Caco-2 (cell line): ENCODE measurements around the gene CBFB. TPM values are rescaled to one million over a fixed set of nuclear protein-coding genes. Genes with fewer than 3 reads are reported as not detected.

ENCODE experiments used
- Bru-seq: library from RNA; stranded (reverse); fragments of 400-500 nt; gene quantifications from one replicate; lab custom pipeline; 2021; lab: Mats Ljungman, UMichigan
- BruChase-seq, 2 experiments: library from RNA; stranded (reverse); fragments of 400-500 nt; gene quantifications; one replicate each; lab custom pipeline; 2021; lab: Mats Ljungman, UMichigan
- BruUV-seq: library from RNA; stranded (reverse); fragments of 400-500 nt; replicated peaks from 2 replicates; lab custom pipeline; 2021; lab: Mats Ljungman, UMichigan
- CTCF ChIA-PET: fragments of 300-600 bp; sonication (Branson Sonifier 250); formaldehyde crosslinking; loops from one replicate; lab custom pipeline; 2022; ENCODE audit warnings: antibody characterized with exemption; lab: Charles Lee
- POLR2A ChIA-PET: fragments of 300-600 bp; sonication (Branson Sonifier 250); formaldehyde crosslinking; loops from one replicate; lab custom pipeline; 2022; ENCODE audit warnings: antibody characterized with exemption; lab: Charles Lee
- DNase-seq, 2 experiments: peaks; one replicate each; pipeline versions ENCODE4 v3.0.0 to v3.0.0-alpha.2; 2020 to 2022
- H3K27me3 ChIP-seq: replicated peaks from 2 replicates; pipeline ENCODE4 v1.6.0; 2011; ENCODE audit warnings: low read length; ENCODE audit not compliant: control insufficient read depth, insufficient read depth
- H3K36me3 ChIP-seq: 2 replicates; pipeline ENCODE4 v1.5.1; 2011; ENCODE audit warnings: low read length; ENCODE audit not compliant: control insufficient read depth, insufficient read depth
- H3K4me1 ChIP-seq: fragments of 250-450 bp; sonication (Bioruptor Pico); 2 replicates; pipeline ENCODE4 v1.5.1; 2020; ENCODE audit warnings: mild to moderate bottlenecking
- H3K4me3 ChIP-seq: 2 replicates; pipeline ENCODE4 v1.5.1; 2011; ENCODE audit warnings: low read depth, mild to moderate bottlenecking, control low read depth, low read length
- H3K9me3 ChIP-seq: fragments of 250-450 bp; sonication (Bioruptor Pico); 2 replicates; pipeline ENCODE4 v1.5.1; 2020; ENCODE audit warnings: mild to moderate bottlenecking, moderate library complexity
- H3K27ac Mint-ChIP-seq: one replicate; pipeline ENCODE4 v1.8.0; 2022; ENCODE audit warnings: mixed read lengths; ENCODE audit not compliant: unreplicated experiment
- H3K27me3 Mint-ChIP-seq: one replicate; pipeline ENCODE4 v1.8.0; 2022; ENCODE audit warnings: mixed read lengths; ENCODE audit not compliant: insufficient read depth, unreplicated experiment
- H3K36me3 Mint-ChIP-seq: one replicate; pipeline ENCODE4 v1.8.0; 2022; ENCODE audit warnings: mild to moderate bottlenecking, mixed read lengths; ENCODE audit not compliant: insufficient read depth, unreplicated experiment
- H3K4me1 Mint-ChIP-seq: one replicate; pipeline ENCODE4 v1.8.0; 2022; ENCODE audit warnings: low read depth, mixed read lengths; ENCODE audit not compliant: unreplicated experiment
- H3K4me3 Mint-ChIP-seq: one replicate; pipeline ENCODE4 v1.8.0; 2022; ENCODE audit warnings: mild to moderate bottlenecking, moderate library complexity, mixed read lengths; ENCODE audit not compliant: unreplicated experiment
- H3K9me3 Mint-ChIP-seq: one replicate; pipeline ENCODE4 v1.8.0; 2022; ENCODE audit warnings: mixed read lengths; ENCODE audit not compliant: unreplicated experiment
- CTCF ChIP-seq, 2 experiments: fragments of 200-600 bp in 1 of 2; IDR thresholded peaks; 1 replicate in 1 of 2; 2 replicates in 1 of 2; pipeline versions ENCODE4 v1.5.1 to v1.8.0; 2011 to 2022; ENCODE audit warnings: antibody characterized with exemption in 1 of 2, control low read depth in 1 of 2, inconsistent platforms in 1 of 2, low read depth in 1 of 2, low read length in 1 of 2, mild to moderate bottlenecking in 1 of 2, moderate library complexity in 1 of 2; ENCODE audit not compliant: insufficient read depth in 1 of 2, severe bottlenecking in 1 of 2, unreplicated experiment in 1 of 2
- intact Hi-C: fragments of 100-400 bp; cut with micrococcal nuclease; formaldehyde crosslinking; loops from one replicate; pipeline ENCODE4 v1.10.0; 2022; ENCODE audit not compliant: unreplicated experiment
- long read RNA-seq: library from polyadenylated mRNA; stranded (forward); transcript quantifications from one replicate; pipeline ENCODE4 v2.0.0, GENCODE V29; 2022
- total RNA-seq: library from RNA; stranded (reverse); gene quantifications from 2 replicates; pipeline ENCODE4 v1.2.3, GENCODE V29; 2022

The CBFB gene
- 102 and 108 TPM in 2 replicates for total RNA-seq
- percentile 89 among the genes with signal in this experiment for Bru-seq, nascent RNA
- BruChase-seq, experiment 1, labeled RNA remaining after a 2-hour chase = percentile 91 among the genes with signal in this experiment
- percentile 92 among the genes with signal in this experiment for BruChase-seq, experiment 2, labeled RNA remaining after a 6-hour chase
- long read RNA-seq, transcript CBFB-202 (6 exons, 2,971 nt) = minor isoform, 64 of 248 reads
- long read RNA-seq, transcript CBFB-201 (6 exons, 3,136 nt) = major isoform, 97 of 248 reads
- long read RNA-seq, partial matches to known transcripts = 37 of 248 reads
- long read RNA-seq, other reads (novel, unspliced or antisense) = 44 of 248 reads

GRCh38 chr16:67028696-67029253 lies at the start of gene CBFB:
Gene CBFB, plus strand, starts transcription at chr16:67029149. Its CDS starts 259 bp downstream, at chr16:67029408.
- Histone ChIP-seq H3K4me1 (peaks cover 24% of the 10 kb centered on the region), H3K9me3 (no peaks in the 10 kb centered on the region), H3K27me3 (no peaks in the 10 kb centered on the region), H3K36me3 (no peaks in the 10 kb centered on the region), H3K4me3 (peak within 1 kb of the TSS; percentile 91)
- Mint-ChIP-seq H3K9me3 (no peaks in the 10 kb centered on the region), H3K4me1 (peaks cover 26% of the 10 kb centered on the region), H3K27ac (peak within 1 kb of the TSS; percentile 90), H3K4me3 (peak within 1 kb of the TSS; percentile 80), H3K36me3 (peaks cover 22% of the 10 kb centered on the region), H3K27me3 (no peaks in the 10 kb centered on the region)
- intact Hi-C loops = loop anchor here (1.0 kb wide), 1 partner anchor 10 kb away; no protein-coding TSS in a partner anchor
- CTCF ChIA-PET = interaction anchor here (0.9 to 3.5 kb wide), 2 partner anchors 11 to 127 kb away, joined by 4 to 19 read pairs; no protein-coding TSS in a partner anchor
- POLR2A ChIA-PET = interaction anchor here (0.6 to 3.0 kb wide), 3 partner anchors 11 to 452 kb away, joined by 5 to 30 read pairs (median 11); no protein-coding TSS in a partner anchor
- no TSS peak for BruUV-seq
- TF ChIP-seq CTCF (IDR thresholded peaks at IDR 0.05; ENCODE audit: insufficient read depth in 1 of 2, low read depth in 1 of 2, low read length in 1 of 2, severe bottlenecking in 1 of 2, unreplicated experiment in 1 of 2) = peak; percentile 30 to 49
- DNase-seq = peak; percentile 96 to 98

GRCh38 chr16:66983033-66983432 lies 45.9 kb upstream of the CBFB start:
- no peak for DNase-seq
- Mint-ChIP-seq H3K36me3 (no peaks in the 10 kb centered on the region), H3K27ac (no peak overlapping the region), H3K4me3 (no peak overlapping the region), H3K9me3 (no peaks in the 10 kb centered on the region), H3K27me3 (no peaks in the 10 kb centered on the region), H3K4me1 (no peaks in the 10 kb centered on the region)
- Histone ChIP-seq H3K36me3 (no peaks in the 10 kb centered on the region), H3K4me1 (peaks cover under 1% of the 10 kb centered on the region; the same call in 1 of the 2 replicates), H3K4me3 (no peak overlapping the region), H3K9me3 (no peaks in the 10 kb centered on the region), H3K27me3 (no peaks in the 10 kb centered on the region)
- intact Hi-C loops = no loop called here
- CTCF ChIA-PET = interaction anchor here (1.1 kb wide), 1 partner anchor 203 kb away, joined by 3 read pairs; no protein-coding TSS in a partner anchor
- BruUV-seq = no TSS peak
- no peak for TF ChIP-seq CTCF (IDR thresholded peaks at IDR 0.05; ENCODE audit: insufficient read depth in 1 of 2, low read depth in 1 of 2, low read length in 1 of 2, severe bottlenecking in 1 of 2, unreplicated experiment in 1 of 2)
- POLR2A ChIA-PET = interaction anchor here (0.6 kb wide), 1 partner anchor 317 kb away, joined by 3 read pairs; no protein-coding TSS in a partner anchor

GRCh38 chr16:66984892-66985311 lies 44.0 kb upstream of the CBFB start:
- H3K27me3 Mint-ChIP-seq = no peaks in the 10 kb centered on the region
- Histone ChIP-seq H3K27me3 (no peaks in the 10 kb centered on the region), H3K4me3 (no peak overlapping the region), H3K4me1 (peaks cover 6% of the 10 kb centered on the region; the same call in 1 of the 2 replicates), H3K9me3 (no peaks in the 10 kb centered on the region), H3K36me3 (no peaks in the 10 kb centered on the region)
- H3K27ac Mint-ChIP-seq = no peak overlapping the region
- ChIA-PET POLR2A (no interaction called here), CTCF (interaction anchor here (1.5 kb wide), 1 partner anchor 194 kb away, joined by 3 read pairs; no protein-coding TSS in a partner anchor)
- H3K4me3 Mint-ChIP-seq = no peak overlapping the region
- no TSS peak for BruUV-seq
- no peaks in the 10 kb centered on the region for H3K9me3 Mint-ChIP-seq
- intact Hi-C loops = no loop called here
- TF ChIP-seq CTCF (IDR thresholded peaks at IDR 0.05; ENCODE audit: insufficient read depth in 1 of 2, low read depth in 1 of 2, low read length in 1 of 2, severe bottlenecking in 1 of 2, unreplicated experiment in 1 of 2) = no peak
- DNase-seq = no peak
- H3K4me1 Mint-ChIP-seq = no peaks in the 10 kb centered on the region
- no peaks in the 10 kb centered on the region for H3K36me3 Mint-ChIP-seq
